Activated CD8-positive, alpha-beta memory T cell treated with anti-CD3 and anti-CD28 coated beads for 36 hours (primary cell): ENCODE measurements around the gene SDHAF2. TPM values are rescaled to one million over a fixed set of nuclear protein-coding genes. Genes with fewer than 3 reads are reported as not detected.

Experiments used
- CTCF ChIA-PET: fragments of 350-600 bp; sonication (Branson Sonifier 250); formaldehyde crosslinking; loops from one replicate; lab custom pipeline; 2021; ENCODE audit warnings: antibody characterized with exemption; lab: Charles Lee
- POLR2A ChIA-PET: fragments of 350-600 bp; sonication (Branson Sonifier 250); formaldehyde crosslinking; loops from one replicate; lab custom pipeline; 2021; ENCODE audit warnings: antibody characterized with exemption; lab: Charles Lee
- total RNA-seq, 2 experiments: library from RNA; stranded (reverse); gene quantifications; one replicate each; pipeline ENCODE4 v1.2.3, GENCODE V29; 2021

The SDHAF2 gene
- total RNA-seq, 2 experiments from 2014 or later = 44.6 to 45.4 TPM

- ChIA-PET POLR2A (no interaction called here), CTCF (no interaction called here)
Measured at GRCh38 chr11:61486011-61486620, 56.2 kb downstream of the SDHAF2 start.

- ChIA-PET CTCF (interaction anchor here (1.0 kb wide), 1 partner anchor 9 kb away, joined by 4 read pairs; no protein-coding TSS in a partner anchor), POLR2A (no interaction called here)
Measured at GRCh38 chr11:61486779-61487178, 56.9 kb downstream of the SDHAF2 start.

GRCh38 chr11:61487342-61488025 lies 57.6 kb downstream of the SDHAF2 start:
- POLR2A ChIA-PET = no interaction called here
- CTCF ChIA-PET = interaction anchor here (1.0 kb wide), 1 partner anchor 10 kb away, joined by 4 read pairs; no protein-coding TSS in a partner anchor

- ChIA-PET POLR2A (no interaction called here), CTCF (interaction anchor here (0.7 to 1.0 kb wide), 2 partner anchors 8 to 11 kb away, joined by 3 to 4 read pairs; a partner anchor contains a TSS)
Measured at GRCh38 chr11:61488651-61489291, 58.8 kb downstream of the SDHAF2 start.

GRCh38 chr11:61489833-61490721 lies 60.2 kb downstream of the SDHAF2 start:
- ChIA-PET POLR2A (no interaction called here), CTCF (no interaction called here)

- POLR2A ChIA-PET = no interaction called here
- CTCF ChIA-PET = no interaction called here
Measured at GRCh38 chr11:61491736-61492395, 61.9 kb downstream of the SDHAF2 start.

- ChIA-PET POLR2A (no interaction called here), CTCF (no interaction called here)
Measured at GRCh38 chr11:61494381-61494961, 64.5 kb downstream of the SDHAF2 start.

- ChIA-PET POLR2A (no interaction called here), CTCF (no interaction called here)
Measured at GRCh38 chr11:61495801-61496601, 66.1 kb downstream of the SDHAF2 start.

Other genes starting within 250 kb of the SDHAF2 start
- gene PGA3, start 226.6 kb upstream of the SDHAF2 start, total RNA-seq = not detected
- not detected for gene PGA4, start 207.8 kb upstream of the SDHAF2 start, total RNA-seq
- not detected for gene PGA5, start 188.9 kb upstream of the SDHAF2 start, total RNA-seq
- gene VWCE, start 134.8 kb upstream of the SDHAF2 start, total RNA-seq = 10 to 100 TPM; 11.9 to 12.5 TPM
- 100 to 1,000 TPM; 312 to 319 TPM for gene DDB1, start 97.0 kb upstream of the SDHAF2 start, total RNA-seq
- 10 to 100 TPM; 68.7 to 70.3 TPM for gene TKFC, start 96.9 kb upstream of the SDHAF2 start, total RNA-seq
- gene CYB561A3, start 68.2 kb upstream of the SDHAF2 start, total RNA-seq = 10 to 100 TPM; 44.8 to 55.4 TPM
- gene TMEM138, start 67.8 kb upstream of the SDHAF2 start, total RNA-seq = 10 to 100 TPM; 60.8 to 68.8 TPM
- 10 to 100 TPM; 16.9 to 17.3 TPM for gene TMEM216, start 37.5 kb upstream of the SDHAF2 start, total RNA-seq
- 100 to 1,000 TPM; 112 to 125 TPM for gene CPSF7, start 149 bp upstream of the SDHAF2 start, total RNA-seq
- gene LRRC10B, start 78.6 kb downstream of the SDHAF2 start, total RNA-seq = not detected
- gene SYT7, start 151.0 kb downstream of the SDHAF2 start, total RNA-seq = under 1 TPM in 1 of 2 experiments, not detected in 1; 0.15 TPM